GM12878 (cell line): ENCODE data around the gene PRKN. TPM values are rescaled to one million over a fixed set of nuclear protein-coding genes. Genes with fewer than 3 reads are reported as not detected.

Experiments
- ATAC-seq: fragments of 200-7000 bp; cut with Tn5 transposase; 3 replicates; pipeline ENCODE4 v1.9.1; 2020; ENCODE audit warnings: mild to moderate bottlenecking, moderate library complexity
- BruUV-seq: library from RNA; stranded (reverse); fragments of 400-500 nt; replicated peaks from 2 replicates; lab custom pipeline; 2021; lab: Mats Ljungman, UMichigan
- CTCF ChIA-PET: fragments of 300-600 bp; sonication (Branson Sonifier 250); formaldehyde crosslinking; extraction: SDS; loops from one replicate; lab custom pipeline; 2021; ENCODE audit warnings: inconsistent platforms; lab: Yijun Ruan, JAX
- POLR2A ChIA-PET: fragments of 350-600 bp; formaldehyde crosslinking; extraction: SDS; loops from one replicate; lab custom pipeline; 2021; ENCODE audit warnings: inconsistent platforms; lab: Charles Lee
- RAD21 ChIA-PET: fragments of 300-600 bp; sonication (Branson Sonifier 250); formaldehyde crosslinking; loops from one replicate; lab custom pipeline; 2023; ENCODE audit warnings: antibody characterized with exemption; ENCODE audit not compliant: unreplicated experiment; lab: Charles Lee
- SMC1A ChIA-PET: fragments of 300-600 bp; sonication (Branson Sonifier 250); formaldehyde crosslinking; loops from one replicate; lab custom pipeline; 2023; ENCODE audit not compliant: unreplicated experiment, uncharacterized antibody; lab: Charles Lee
- DNase-seq: peaks from one replicate; pipeline ENCODE4 v3.0.0-alpha.2; 2011; ENCODE audit warnings: low read depth, low spot score
- FAIRE-seq: peaks from 3 replicates; lab custom pipeline; 2011; peaks lifted over from hg19 to GRCh38; lab: Jason Lieb, UNC
- H2AFZ ChIP-seq: 2 replicates; pipeline ENCODE4 v1.6.0; 2011; ENCODE audit warnings: low read depth, low read length, control low read depth; ENCODE audit not compliant: control insufficient read depth
- H3K27ac ChIP-seq: 2 replicates; pipeline ENCODE4 v1.5.1; 2011; ENCODE audit warnings: control low read depth; ENCODE audit not compliant: control insufficient read depth, insufficient read depth
- H3K27me3 ChIP-seq, 2 experiments: replicated peaks in 1 of 2; 2 replicates each; pipeline versions ENCODE4 v1.6.0 to v1.6.1; 2011; ENCODE audit warnings: low read length in 1 of 2; ENCODE audit not compliant: control insufficient read depth in 2 of 2, insufficient read depth in 2 of 2
- H3K36me3 ChIP-seq, 2 experiments: 2 replicates each; pipeline ENCODE4 v1.5.1; 2011; ENCODE audit warnings: low read length in 1 of 2; ENCODE audit not compliant: control insufficient read depth in 2 of 2, insufficient read depth in 2 of 2
- H3K4me1 ChIP-seq: 2 replicates; pipeline ENCODE4 v1.6.1; 2011; ENCODE audit warnings: mild to moderate bottlenecking, low read length, moderate library complexity, mixed read lengths; ENCODE audit not compliant: control insufficient read depth, insufficient read depth
- H3K4me2 ChIP-seq: 2 replicates; pipeline ENCODE4 v1.6.0; 2011; ENCODE audit warnings: control low read depth; ENCODE audit not compliant: control insufficient read depth, insufficient read depth
- H3K4me3 ChIP-seq: fragments of 200-600 bp; sonication (generic); 2 replicates; pipeline ENCODE4 v1.5.1; 2016
- H3K79me2 ChIP-seq: 2 replicates; pipeline ENCODE4 v1.6.0; 2011; ENCODE audit warnings: low read length; ENCODE audit not compliant: control insufficient read depth, insufficient read depth
- H3K9ac ChIP-seq: 2 replicates; pipeline ENCODE4 v1.8.0; 2011; ENCODE audit warnings: low read length, control low read depth, mixed read lengths; ENCODE audit not compliant: control insufficient read depth, insufficient read depth
- H3K9me3 ChIP-seq: replicated peaks from 3 replicates; pipeline ENCODE4 v1.5.1; 2011; ENCODE audit warnings: mild to moderate bottlenecking, low read length; ENCODE audit not compliant: control insufficient read depth, insufficient read depth
- H4K20me1 ChIP-seq: 2 replicates; pipeline ENCODE4 v1.6.0; 2011; ENCODE audit not compliant: control insufficient read depth, insufficient read depth
- ATF3 ChIP-seq: IDR thresholded peaks from 2 replicates; pipeline ENCODE4 v1.6.1; 2011; ENCODE audit warnings: low read depth, mild to moderate bottlenecking, low read length, moderate library complexity, borderline replicate concordance; ENCODE audit errors: extremely low read depth
- CBX5 ChIP-seq: sonication (generic); IDR thresholded peaks from 2 replicates; pipeline ENCODE4 v1.6.1; 2016; ENCODE audit warnings: low read depth, moderate library complexity, mild to moderate bottlenecking, inconsistent platforms
- CREM ChIP-seq: IDR thresholded peaks from 2 replicates; pipeline ENCODE4 v1.6.1; 2014; ENCODE audit warnings: antibody characterized with exemption, low read depth
- CUX1 ChIP-seq: IDR thresholded peaks from 2 replicates; pipeline ENCODE4 v1.6.1; 2012; ENCODE audit warnings: improper control_type of control experiment, low read depth, low read length; ENCODE audit not compliant: insufficient replicate concordance
- E2F4 ChIP-seq: IDR thresholded peaks from 2 replicates; pipeline ENCODE4 v1.6.1; 2012; ENCODE audit warnings: low read depth, low read length, improper control_type of control experiment
- ETV6 ChIP-seq, 2 experiments: fragments of 450-650 bp in 1 of 2; IDR thresholded peaks in 1 of 2; conservative IDR thresholded peaks in 1 of 2; 2 replicates each; pipeline ENCODE4 v1.6.1; 2014; ENCODE audit warnings: antibody characterized with exemption in 1 of 2, borderline replicate concordance in 1 of 2, low read depth in 1 of 2, mild to moderate bottlenecking in 1 of 2, moderate library complexity in 1 of 2
- JUND ChIP-seq: IDR thresholded peaks from 2 replicates; pipeline ENCODE4 v1.6.1; 2012; ENCODE audit warnings: low read depth, mild to moderate bottlenecking, low read length, improper control_type of control experiment, moderate library complexity
- KDM1A ChIP-seq: fragments of 200-600 bp; sonication (generic); IDR thresholded peaks from 2 replicates; pipeline ENCODE4 v1.6.1; 2016; ENCODE audit warnings: borderline replicate concordance
- PML ChIP-seq: IDR thresholded peaks from 2 replicates; pipeline ENCODE4 v1.6.1; 2012; ENCODE audit warnings: low read length, inconsistent platforms
- POLR2A ChIP-seq: IDR thresholded peaks from 2 replicates; pipeline ENCODE4 v1.6.1; 2011; ENCODE audit warnings: low read depth, mild to moderate bottlenecking, low read length
- POU2F2 ChIP-seq: IDR thresholded peaks from 3 replicates; pipeline ENCODE4 v1.6.1; 2011; ENCODE audit warnings: low read depth, mild to moderate bottlenecking, low read length, borderline replicate concordance
- RCOR1 ChIP-seq: conservative IDR thresholded peaks from 2 replicates; pipeline ENCODE4 v1.6.1; 2012; ENCODE audit warnings: low read depth, low read length, improper control_type of control experiment
- SKIL ChIP-seq: fragments of 450-650 bp; IDR thresholded peaks from 2 replicates; pipeline ENCODE4 v1.6.1; 2017; ENCODE audit warnings: mild to moderate bottlenecking, low read depth, inconsistent platforms; ENCODE audit not compliant: poor library complexity, severe bottlenecking
- SUPT20H ChIP-seq: IDR thresholded peaks from 2 replicates; pipeline ENCODE4 v1.6.1; 2011; ENCODE audit warnings: low read depth, mild to moderate bottlenecking, low read length, moderate library complexity, borderline replicate concordance; ENCODE audit not compliant: control insufficient read depth
- SUZ12 ChIP-seq: fragments of 200-600 bp; sonication (generic); IDR thresholded peaks from one replicate; pipeline ENCODE4 v1.6.1; 2018; ENCODE audit warnings: antibody characterized with exemption, mild to moderate bottlenecking; ENCODE audit not compliant: unreplicated experiment
- ZBED1 ChIP-seq: IDR thresholded peaks from 2 replicates; pipeline ENCODE4 v1.6.1; 2016; ENCODE audit warnings: borderline replicate concordance
- WGBS: methylation state at CpG from one replicate; pipeline ENCODE4 v1.1.6; 2016; ENCODE audit warnings: low lambda C conversion rate; ENCODE audit not compliant: insufficient replicate concordance, insufficient coverage; ENCODE audit errors: missing lambda C conversion rate; 5-methylcytosine and 5-hydroxymethylcytosine counted together
- in situ Hi-C: fragments of 300-500 bp; cut with MboI; formaldehyde crosslinking; loops from 9 replicates; pipeline ENCODE4 v1.14.3; 2018; ENCODE audit warnings: mixed read lengths
- intact Hi-C: fragments of 100-400 bp; cut with micrococcal nuclease; formaldehyde crosslinking; loops from one replicate; pipeline ENCODE4 v1.14.2; 2022; ENCODE audit not compliant: unreplicated experiment
- polyA plus RNA-seq, 11 experiments: library from polyadenylated mRNA; depleted of rRNA in 4 of 11; unstranded in 6 of 11; stranded (reverse) in 5 of 11; fragments of >200 nt; fragmentation: Nextera tagmentation in 4 of 11; fragmentation: Illumina TruSeq in 1 of 11; extraction: Ambion mirVana in 4 of 11; extraction: Trizol in 1 of 11; gene quantifications; 1 replicate in 1 of 11; 2 replicates in 10 of 11; pipeline versions ENCODE4 v1.2.1 to v1.2.3, GENCODE V29; 2011 to 2016; ENCODE audit warnings: inconsistent platforms in 2 of 11, missing spikeins in 2 of 11, low read depth in 1 of 11
- total RNA-seq, 4 experiments: library from RNA; depleted of rRNA in 3 of 4; stranded (reverse); fragments of >200 nt in 3 of 4; fragmentation: Illumina TruSeq in 1 of 4; extraction: Trizol in 1 of 4; gene quantifications; 2 replicates each; pipeline versions ENCODE4 v1.2.1 to v1.2.3, GENCODE V29; 2013 to 2021

Gene PRKN
- total and polyA plus RNA-seq, 10 of the 15 experiments (the other 5 are each of a cell fraction or from before 2014, with no cell fraction given): 0.06 to 0.09 TPM; not detected in 8

- Histone ChIP-seq H3K27me3 (no peaks in the 10 kb centered on the region), H3K36me3 (no peaks in the 10 kb centered on the region), H4K20me1 (no peaks in the 10 kb centered on the region), H3K9me3 (no peaks in the 10 kb centered on the region), H3K4me2 (no peak overlapping the region), H3K27ac (no peak overlapping the region), H3K9ac (no peak overlapping the region), H2AFZ (no peak overlapping the region), H3K4me3 (no peak overlapping the region), H3K79me2 (no peaks in the 10 kb centered on the region), H3K4me1 (no peaks in the 10 kb centered on the region)
- ChIA-PET CTCF (no interaction called here), SMC1A (no interaction called here), RAD21 (no interaction called here), POLR2A (no interaction called here)
- 4% methylated on average over 7 of the region's 7 CpGs for WGBS
- ATAC-seq (no peak), DNase-seq (no peak), FAIRE-seq (no peak)
- in situ Hi-C loops (no loop called here), intact Hi-C loops (no loop called here)
- BruUV-seq: no TSS peak
- no peak for TF ChIP-seq RCOR1
- TF ChIP-seq PML: no peak
- no peak for TF ChIP-seq CREM
- no peak for TF ChIP-seq SUPT20H
- no peak for TF ChIP-seq ETV6 (conservative IDR thresholded peaks at IDR 0.05 in 1 of 2, IDR thresholded peaks at IDR 0.05 in 1 of 2; ENCODE audit: borderline replicate concordance in 1 of 2, low read depth in 1 of 2)
- no peak for TF ChIP-seq JUND
- TF ChIP-seq ZBED1: no peak
- TF ChIP-seq KDM1A: no peak
- no peak for TF ChIP-seq POLR2A
- no peak for TF ChIP-seq ATF3
- TF ChIP-seq POU2F2: no peak
- TF ChIP-seq CBX5: no peak
- no peak for TF ChIP-seq SUZ12
- TF ChIP-seq SKIL: no peak
- no peak for TF ChIP-seq E2F4
- TF ChIP-seq CUX1: no peak
Observed at GRCh38 chr6:161644521-161644920, 1083.0 kb downstream of the PRKN start.
